NCI-H146 treated with DMSO at 0.1 percent for 48 hours (cell line): Measurements from ENCODE around the gene SP9.
"Not testable (repeated sequence)": the region's sequence is repeated elsewhere in the genome, so short reads cannot be mapped to it uniquely, and the experiment has no call there.

Experiments
- DNase-seq: peaks from one replicate; lab custom pipeline; 2025; ENCODE audit not compliant: unreplicated experiment; lab: John Stamatoyannopoulos, UW

The SP9 gene

DNA sequence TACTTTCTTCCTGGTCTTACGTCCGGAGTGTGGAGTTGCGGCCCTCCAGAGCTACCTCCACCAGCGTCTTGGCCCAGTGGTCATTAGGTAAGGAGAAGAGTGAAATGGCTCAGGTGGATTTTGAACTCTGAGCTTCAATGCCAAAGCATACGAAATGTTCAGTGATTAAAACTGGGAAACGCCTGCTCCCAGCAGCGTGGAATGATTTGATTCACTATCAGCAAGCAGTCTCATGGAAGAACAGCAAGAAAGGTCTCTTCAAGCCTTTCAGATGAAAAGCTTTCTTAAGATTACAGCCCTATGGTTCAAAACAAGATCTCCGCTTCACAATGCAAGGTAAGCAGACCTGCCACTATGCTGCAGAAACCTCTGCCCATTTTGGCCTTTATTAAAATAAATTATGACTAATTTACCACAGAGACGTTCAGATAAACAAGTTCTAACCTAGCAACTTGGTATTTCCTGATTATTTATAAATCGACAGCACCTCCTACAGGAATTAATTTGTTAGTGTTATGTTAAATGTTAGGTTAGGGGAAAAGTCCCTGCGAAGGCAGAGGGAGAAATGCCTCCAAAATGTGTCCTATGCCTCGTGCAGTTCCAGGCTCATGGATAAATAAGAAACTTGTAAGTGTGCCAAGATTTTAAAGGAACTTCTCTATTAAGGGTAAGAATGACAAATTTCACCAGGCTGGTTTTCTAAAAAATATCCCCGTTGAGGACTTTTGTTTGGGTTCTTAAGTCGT lies 10.1 kb downstream of the SP9 start:
- DNase-seq, result peak; percentile 1

GRCh38 chr2:174350018-174350417 lies 15.3 kb downstream of the SP9 start:
- DNase-seq, result peak; percentile 2

DNA sequence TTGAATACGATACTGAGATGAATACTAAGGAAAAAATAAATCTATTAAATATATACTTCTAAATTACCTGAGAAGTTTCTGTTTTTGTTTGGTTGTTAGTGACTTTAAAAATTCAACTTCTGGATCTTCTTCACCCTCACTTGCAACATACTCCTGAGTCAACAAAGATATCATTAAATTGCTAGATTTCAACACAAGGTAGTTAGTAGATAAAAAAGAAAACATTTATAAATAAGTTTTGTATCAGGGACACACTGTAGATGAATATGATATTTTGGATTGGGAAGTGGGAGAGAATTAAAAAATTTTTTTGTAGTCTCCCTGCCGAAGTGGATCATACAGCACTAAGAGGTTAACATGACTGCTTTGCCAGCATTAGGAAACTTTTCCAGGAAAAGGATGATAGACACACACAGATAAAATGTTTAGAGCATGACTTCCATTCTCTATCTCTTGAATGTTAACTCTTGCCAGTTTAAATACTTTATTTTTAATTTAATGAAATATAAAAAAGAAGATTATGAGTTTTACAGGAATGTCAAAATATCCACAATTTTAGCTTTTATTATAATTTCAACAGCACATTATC lies 15.9 kb downstream of the SP9 start:
- DNase-seq, result no peak

GRCh38 chr2:174353004-174353403 lies 18.2 kb downstream of the SP9 start:
- DNase-seq, result no peak

- DNase-seq, result no peak
Measured at GRCh38 chr2:174356347-174356746, 21.6 kb downstream of the SP9 start.

GRCh38 chr2:174359663-174360062 lies 24.9 kb downstream of the SP9 start:
- DNase-seq, result not testable (repeated sequence)

DNA sequence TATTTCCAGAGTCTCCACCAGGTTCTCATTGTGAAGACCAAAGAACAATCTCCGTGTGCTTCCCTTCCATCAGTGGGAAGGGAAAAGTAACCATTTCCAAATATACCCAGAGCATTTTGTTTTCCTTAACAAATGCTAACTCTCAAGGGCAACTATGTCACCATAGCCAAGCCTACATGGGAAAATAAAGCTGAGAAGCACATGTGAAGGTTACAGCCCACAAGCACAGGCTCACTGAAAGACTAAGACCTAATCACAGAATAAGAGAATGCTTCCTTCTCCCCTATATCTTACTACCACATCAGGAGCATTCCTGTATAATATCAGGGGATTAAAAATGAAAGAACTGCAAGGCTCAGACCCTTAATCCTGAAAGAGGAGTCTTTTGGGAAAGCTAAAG lies 28.2 kb downstream of the SP9 start:
- DNase-seq, result no peak

- DNase-seq, result not testable (repeated sequence)
Measured at GRCh38 chr2:174363492-174364225, 28.9 kb downstream of the SP9 start.

DNA sequence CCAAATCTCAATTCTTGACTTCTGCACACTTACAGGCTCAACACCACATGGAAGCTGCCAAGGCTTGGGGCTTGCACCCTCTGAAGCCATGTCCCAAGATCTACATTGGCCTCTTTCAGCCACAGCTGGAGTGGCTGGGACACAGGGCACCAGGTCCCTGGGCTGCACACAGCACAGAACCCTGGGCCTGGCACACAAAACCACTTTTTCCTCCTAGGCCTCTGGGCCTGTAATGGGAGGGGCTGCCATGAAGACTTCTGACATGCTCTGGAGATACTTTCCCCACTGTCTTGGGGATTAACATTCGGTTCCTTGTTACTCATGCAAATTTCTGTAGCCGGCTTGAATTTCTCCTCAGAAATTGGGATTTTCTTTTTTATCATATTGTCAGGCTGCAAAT lies 29.9 kb downstream of the SP9 start:
- DNase-seq, result no peak

DNA sequence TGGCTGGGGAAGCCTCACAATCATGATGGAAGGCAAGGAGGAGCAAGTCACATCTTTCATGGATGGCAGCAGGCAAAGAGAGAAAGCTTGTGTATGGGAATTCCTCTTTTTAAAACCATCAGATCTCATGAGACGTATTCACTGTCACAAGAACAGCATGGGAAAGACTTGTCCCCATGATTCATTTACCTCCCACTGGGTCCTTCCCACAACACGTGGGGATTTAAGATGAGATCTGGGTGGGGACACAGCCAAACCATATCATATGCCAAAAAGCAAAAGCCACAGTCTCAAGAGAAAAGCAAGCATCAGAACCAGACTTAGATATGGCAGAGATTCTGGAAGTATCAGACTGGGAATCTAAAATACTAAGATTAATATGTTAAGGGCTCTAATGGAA lies 30.8 kb downstream of the SP9 start:
- DNase-seq, result no peak

- no peak for DNase-seq
Measured at GRCh38 chr2:174368691-174369090, 33.9 kb downstream of the SP9 start.

GRCh38 chr2:174376967-174377366 lies 42.2 kb downstream of the SP9 start:
- DNase-seq, result no peak

- no peak for DNase-seq
Measured at GRCh38 chr2:174383796-174384195, 49.0 kb downstream of the SP9 start.

DNA sequence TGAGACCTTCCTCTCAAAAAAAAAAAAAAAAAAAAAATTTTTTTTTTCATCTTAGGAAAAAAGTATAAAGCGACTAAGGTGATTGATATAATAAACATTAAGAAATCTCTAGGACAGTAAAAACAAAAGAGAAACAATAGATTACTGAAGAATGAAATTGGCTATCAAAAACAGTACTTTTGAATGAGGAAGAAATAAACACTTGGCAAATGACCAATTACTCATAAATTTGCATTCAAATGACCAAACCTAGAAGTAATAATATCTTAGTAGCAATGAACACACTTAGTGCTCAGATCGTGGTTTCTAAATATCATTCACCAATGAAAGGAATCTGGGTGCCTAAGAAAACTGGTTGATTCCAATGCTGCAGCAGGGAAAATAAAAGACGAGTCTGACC lies 50.4 kb downstream of the SP9 start:
- no peak for DNase-seq
